ENCODE data around the gene KCNIP4.

DNA sequence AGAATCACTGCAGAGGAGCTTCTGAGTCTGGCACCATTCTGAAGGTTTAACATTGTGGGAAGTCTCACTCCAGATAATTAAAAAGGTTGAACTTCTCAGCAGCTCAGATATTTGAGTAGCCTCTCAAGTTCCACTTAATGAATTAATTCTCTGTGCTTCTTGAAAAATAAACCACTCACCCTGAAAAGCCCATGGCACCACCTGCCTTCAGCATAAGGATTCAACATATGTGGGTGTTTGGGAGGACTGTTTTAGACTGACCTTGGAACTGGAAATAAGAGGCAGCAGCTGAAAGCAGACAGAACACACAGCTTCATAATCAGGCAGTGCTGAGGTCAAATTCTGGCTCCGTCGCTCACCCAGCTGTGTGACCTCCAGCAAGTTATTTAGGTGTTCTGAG is 100.6 kb downstream of the KCNIP4 start:
- TF ChIP-seq, protein P1, sequence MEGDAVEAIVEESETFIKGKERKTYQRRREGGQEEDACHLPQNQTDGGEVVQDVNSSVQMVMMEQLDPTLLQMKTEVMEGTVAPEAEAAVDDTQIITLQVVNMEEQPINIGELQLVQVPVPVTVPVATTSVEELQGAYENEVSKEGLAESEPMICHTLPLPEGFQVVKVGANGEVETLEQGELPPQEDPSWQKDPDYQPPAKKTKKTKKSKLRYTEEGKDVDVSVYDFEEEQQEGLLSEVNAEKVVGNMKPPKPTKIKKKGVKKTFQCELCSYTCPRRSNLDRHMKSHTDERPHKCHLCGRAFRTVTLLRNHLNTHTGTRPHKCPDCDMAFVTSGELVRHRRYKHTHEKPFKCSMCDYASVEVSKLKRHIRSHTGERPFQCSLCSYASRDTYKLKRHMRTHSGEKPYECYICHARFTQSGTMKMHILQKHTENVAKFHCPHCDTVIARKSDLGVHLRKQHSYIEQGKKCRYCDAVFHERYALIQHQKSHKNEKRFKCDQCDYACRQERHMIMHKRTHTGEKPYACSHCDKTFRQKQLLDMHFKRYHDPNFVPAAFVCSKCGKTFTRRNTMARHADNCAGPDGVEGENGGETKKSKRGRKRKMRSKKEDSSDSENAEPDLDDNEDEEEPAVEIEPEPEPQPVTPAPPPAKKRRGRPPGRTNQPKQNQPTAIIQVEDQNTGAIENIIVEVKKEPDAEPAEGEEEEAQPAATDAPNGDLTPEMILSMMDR (IDR thresholded peaks at IDR 0.05; ENCODE audit: insufficient read depth, low read length): no peak
- TF ChIP-seq POLR2AphosphoS5 (IDR thresholded peaks at IDR 0.05; ENCODE audit: low read depth): no peak
- TF ChIP-seq, protein P2, sequence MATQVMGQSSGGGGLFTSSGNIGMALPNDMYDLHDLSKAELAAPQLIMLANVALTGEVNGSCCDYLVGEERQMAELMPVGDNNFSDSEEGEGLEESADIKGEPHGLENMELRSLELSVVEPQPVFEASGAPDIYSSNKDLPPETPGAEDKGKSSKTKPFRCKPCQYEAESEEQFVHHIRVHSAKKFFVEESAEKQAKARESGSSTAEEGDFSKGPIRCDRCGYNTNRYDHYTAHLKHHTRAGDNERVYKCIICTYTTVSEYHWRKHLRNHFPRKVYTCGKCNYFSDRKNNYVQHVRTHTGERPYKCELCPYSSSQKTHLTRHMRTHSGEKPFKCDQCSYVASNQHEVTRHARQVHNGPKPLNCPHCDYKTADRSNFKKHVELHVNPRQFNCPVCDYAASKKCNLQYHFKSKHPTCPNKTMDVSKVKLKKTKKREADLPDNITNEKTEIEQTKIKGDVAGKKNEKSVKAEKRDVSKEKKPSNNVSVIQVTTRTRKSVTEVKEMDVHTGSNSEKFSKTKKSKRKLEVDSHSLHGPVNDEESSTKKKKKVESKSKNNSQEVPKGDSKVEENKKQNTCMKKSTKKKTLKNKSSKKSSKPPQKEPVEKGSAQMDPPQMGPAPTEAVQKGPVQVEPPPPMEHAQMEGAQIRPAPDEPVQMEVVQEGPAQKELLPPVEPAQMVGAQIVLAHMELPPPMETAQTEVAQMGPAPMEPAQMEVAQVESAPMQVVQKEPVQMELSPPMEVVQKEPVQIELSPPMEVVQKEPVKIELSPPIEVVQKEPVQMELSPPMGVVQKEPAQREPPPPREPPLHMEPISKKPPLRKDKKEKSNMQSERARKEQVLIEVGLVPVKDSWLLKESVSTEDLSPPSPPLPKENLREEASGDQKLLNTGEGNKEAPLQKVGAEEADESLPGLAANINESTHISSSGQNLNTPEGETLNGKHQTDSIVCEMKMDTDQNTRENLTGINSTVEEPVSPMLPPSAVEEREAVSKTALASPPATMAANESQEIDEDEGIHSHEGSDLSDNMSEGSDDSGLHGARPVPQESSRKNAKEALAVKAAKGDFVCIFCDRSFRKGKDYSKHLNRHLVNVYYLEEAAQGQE (IDR thresholded peaks at IDR 0.05; ENCODE audit: insufficient replicate concordance, low read depth): no peak

Data from HL-60 (cell line).